CD4-positive, alpha-beta T cell (primary cell): ENCODE data around the gene CHRNA7. TPM values are rescaled to one million over a fixed set of nuclear protein-coding genes. Genes with fewer than 3 reads are reported as not detected.

Source experiments
- ATAC-seq: fragments of 200-7000 bp; cut with Tn5 transposase; one replicate; pipeline ENCODE4 v1.10.0; 2022; ENCODE audit warnings: mild to moderate bottlenecking; ENCODE audit not compliant: poor library complexity
- CTCF ChIA-PET: fragments of 350-600 bp; sonication (Branson Sonifier 250); formaldehyde crosslinking; loops from one replicate; lab custom pipeline; 2021; ENCODE audit warnings: antibody characterized with exemption, inconsistent platforms; lab: Charles Lee
- POLR2A ChIA-PET: fragments of 350-600 bp; sonication (Branson Sonifier 250); formaldehyde crosslinking; loops from one replicate; lab custom pipeline; 2021; ENCODE audit warnings: antibody characterized with exemption, inconsistent platforms; lab: Charles Lee
- DNase-seq, 14 experiments: peaks; one replicate each; pipeline ENCODE4 v3.0.0-alpha.2; 2013 to 2020; ENCODE audit warnings: mixed read lengths in 2 of 14
- H3K27ac ChIP-seq, 2 donors: one replicate each; pipeline versions ENCODE4 v1.5.1 to v1.7.0; 2013; ENCODE audit warnings: low read length in 2 of 2, low read depth in 1 of 2, mild to moderate bottlenecking in 1 of 2
- H3K27me3 ChIP-seq, 2 experiments: 1 replicate in 1 of 2; 2 replicates in 1 of 2; pipeline versions ENCODE4 v1.6.1 to v1.7.0; 2013; ENCODE audit warnings: low read length in 2 of 2, control low read depth in 1 of 2, mild to moderate bottlenecking in 1 of 2, moderate library complexity in 1 of 2; ENCODE audit not compliant: insufficient read depth in 2 of 2, control insufficient read depth in 1 of 2
- H3K36me3 ChIP-seq: one replicate; pipeline ENCODE4 v1.6.1; 2013; ENCODE audit warnings: low read length, control low read depth; ENCODE audit not compliant: insufficient read depth
- H3K4me1 ChIP-seq: one replicate; pipeline ENCODE4 v1.6.1; 2013; ENCODE audit warnings: low read length, control low read depth; ENCODE audit not compliant: insufficient read depth
- H3K4me3 ChIP-seq: one replicate; pipeline ENCODE4 v1.5.1; 2013; ENCODE audit warnings: mild to moderate bottlenecking, low read length, moderate library complexity
- H3K9me3 ChIP-seq, 2 experiments: 1 replicate in 1 of 2; 2 replicates in 1 of 2; pipeline versions ENCODE4 v1.6.1 to v1.7.0; 2013; ENCODE audit warnings: low read length in 2 of 2, mild to moderate bottlenecking in 2 of 2, control low read depth in 1 of 2, moderate library complexity in 1 of 2; ENCODE audit not compliant: control insufficient read depth in 1 of 2, insufficient read depth in 1 of 2
- H3K27ac Mint-ChIP-seq: one replicate; pipeline ENCODE4 v1.8.0; 2020; ENCODE audit warnings: mixed read lengths
- H3K27me3 Mint-ChIP-seq: one replicate; pipeline ENCODE4 v1.8.0; 2021; ENCODE audit warnings: mixed read lengths
- H3K36me3 Mint-ChIP-seq: one replicate; pipeline ENCODE4 v1.8.0; 2021; ENCODE audit warnings: low read depth, mixed read lengths
- H3K4me1 Mint-ChIP-seq: one replicate; pipeline ENCODE4 v1.8.0; 2021; ENCODE audit warnings: low read depth, mixed read lengths
- H3K4me3 Mint-ChIP-seq: one replicate; pipeline ENCODE4 v1.8.0; 2020; ENCODE audit warnings: mild to moderate bottlenecking, mixed read lengths
- H3K9me3 Mint-ChIP-seq: one replicate; pipeline ENCODE4 v1.8.0; 2020; ENCODE audit warnings: mixed read lengths
- CTCF ChIP-seq: fragments of 200-600 bp; IDR thresholded peaks from one replicate; pipeline ENCODE4 v1.8.0; 2022; ENCODE audit warnings: antibody characterized with exemption, mild to moderate bottlenecking
- intact Hi-C, 2 experiments: fragments of 100-400 bp; cut with DNase I in 1 of 2; cut with micrococcal nuclease in 1 of 2; formaldehyde crosslinking; loops; one replicate each; pipeline versions ENCODE4 v1.15.1 to v1.9.0; 2023 to 2025; cut with DNase I, micrococcal nuclease
- total RNA-seq, 174 experiments: library from RNA in 2 of 174; stranded (reverse) in 2 of 174; gene quantifications; one replicate each; pipeline ENCODE4 v1.2.3 and lab custom pipeline; 2021 to 2026

CHRNA7 gene
- total RNA-seq, 2 experiments from 2014 or later = not detected

GRCh38 chr15:31997711-31998110 lies 32.6 kb upstream of the CHRNA7 start:
- Histone ChIP-seq H3K4me1 (no peaks in the 10 kb centered on the region), H3K36me3 (no peaks in the 10 kb centered on the region), H3K9me3 (no peaks in the 10 kb centered on the region), H3K27ac (no peak overlapping the region), H3K27me3 (peaks cover 2 to 10% of the 10 kb centered on the region in 2 experiments), H3K4me3 (no peak overlapping the region)
- DNase-seq (no peak), ATAC-seq (no peak)
- intact Hi-C loops = no loop called here
- no peak overlapping the region for H3K27ac Mint-ChIP-seq
- CTCF ChIA-PET = no interaction called here
- H3K9me3 Mint-ChIP-seq = no peaks in the 10 kb centered on the region
- H3K27me3 Mint-ChIP-seq = peaks cover 29% of the 10 kb centered on the region
- no peaks in the 10 kb centered on the region for H3K4me1 Mint-ChIP-seq
- no peaks in the 10 kb centered on the region for H3K36me3 Mint-ChIP-seq
- POLR2A ChIA-PET = no interaction called here
- no peak overlapping the region for H3K4me3 Mint-ChIP-seq
- no peak for TF ChIP-seq CTCF

- ATAC-seq = no peak
- Histone ChIP-seq H3K27ac (no peak overlapping the region), H3K9me3 (no peaks in the 10 kb centered on the region), H3K27me3 (no peaks in the 10 kb centered on the region), H3K36me3 (no peaks in the 10 kb centered on the region), H3K4me3 (no peak overlapping the region), H3K4me1 (no peaks in the 10 kb centered on the region)
- TF ChIP-seq CTCF = no peak
- POLR2A ChIA-PET = no interaction called here
- no peaks in the 10 kb centered on the region for H3K9me3 Mint-ChIP-seq
- H3K4me1 Mint-ChIP-seq = no peaks in the 10 kb centered on the region
- H3K4me3 Mint-ChIP-seq = no peak overlapping the region
- H3K27ac Mint-ChIP-seq = no peak overlapping the region
- intact Hi-C loops = no loop called here
- peaks cover 40% of the 10 kb centered on the region for H3K27me3 Mint-ChIP-seq
- no peaks in the 10 kb centered on the region for H3K36me3 Mint-ChIP-seq
- CTCF ChIA-PET = no interaction called here
- DNase-seq = no peak
These were observed 26.8 kb upstream of the CHRNA7 start for GRCh38 chr15:32003558-32003957.

GRCh38 chr15:32004249-32004648 lies 26.1 kb upstream of the CHRNA7 start:
- Mint-ChIP-seq H3K4me1 (no peaks in the 10 kb centered on the region), H3K27ac (no peak overlapping the region), H3K27me3 (peaks cover 38% of the 10 kb centered on the region), H3K9me3 (no peaks in the 10 kb centered on the region), H3K4me3 (no peak overlapping the region), H3K36me3 (no peaks in the 10 kb centered on the region)
- ATAC-seq (no peak), DNase-seq (no peak)
- Histone ChIP-seq H3K27ac (no peak overlapping the region), H3K9me3 (no peaks in the 10 kb centered on the region), H3K4me1 (no peaks in the 10 kb centered on the region), H3K4me3 (no peak overlapping the region), H3K27me3 (no peaks in the 10 kb centered on the region), H3K36me3 (no peaks in the 10 kb centered on the region)
- intact Hi-C loops = no loop called here
- TF ChIP-seq CTCF = no peak
- ChIA-PET CTCF (no interaction called here), POLR2A (no interaction called here)
